Epidermal melanocyte (primary cell): ENCODE measurements around the gene KPNA1.

Experiments used
- DNase-seq: peaks from one replicate; pipeline ENCODE4 v3.0.0; 2011; ENCODE audit warnings: low spot score; ENCODE audit not compliant: insufficient read length

Gene KPNA1

GRCh38 chr3:122514123-122515019, at the start of gene KPNA1:
Gene KPNA1 (minus strand): TSS chr3:122514939. CDS start chr3:122496565, 18,374 bp downstream.
- DNase-seq = peak; percentile 89

- peak; percentile 59 for DNase-seq
These were observed 49.6 kb upstream of the KPNA1 start, which contains the start of the genes DTX3L and PARP9 for GRCh38 chr3:122564155-122564912. Gene DTX3L (plus strand): TSS chr3:122564338. CDS start chr3:122564427, 89 bp downstream. Gene PARP9 (minus strand): TSS chr3:122564300. CDS start chr3:122559620, 4,680 bp downstream.

GRCh38 chr3:122563717-122564025, 48.9 kb upstream of the KPNA1 start:
- DNase-seq = no peak

GRCh38 chr3:122562923-122563716, 48.4 kb upstream of the KPNA1 start:
- DNase-seq = no peak

- DNase-seq = no peak
These were observed 45.9 kb upstream of the KPNA1 start for GRCh38 chr3:122560680-122561079.

GRCh38 chr3:122559906-122560305, 45.2 kb upstream of the KPNA1 start:
- DNase-seq = no peak

GRCh38 chr3:122558605-122559004, 43.9 kb upstream of the KPNA1 start:
- no peak for DNase-seq

GRCh38 chr3:122557356-122557755, 42.6 kb upstream of the KPNA1 start:
- no peak for DNase-seq

- DNase-seq = no peak
These were observed 40.7 kb upstream of the KPNA1 start for GRCh38 chr3:122555275-122556071.

- no peak for DNase-seq
These were observed 38.4 kb upstream of the KPNA1 start for GRCh38 chr3:122553171-122553570.

GRCh38 chr3:122548619-122549018, 33.9 kb upstream of the KPNA1 start:
- no peak for DNase-seq

GRCh38 chr3:122548076-122548475, 33.3 kb upstream of the KPNA1 start:
- no peak for DNase-seq

- DNase-seq = no peak
These were observed 31.4 kb upstream of the KPNA1 start for GRCh38 chr3:122546151-122546550.

- DNase-seq = no peak
These were observed 24.3 kb upstream of the KPNA1 start for GRCh38 chr3:122538956-122539490.

- DNase-seq = no peak
These were observed 21.9 kb upstream of the KPNA1 start for GRCh38 chr3:122536632-122537001.

- no peak for DNase-seq
These were observed 21.4 kb upstream of the KPNA1 start for GRCh38 chr3:122535964-122536631.

GRCh38 chr3:122533931-122534334, 19.2 kb upstream of the KPNA1 start:
- DNase-seq = peak; percentile 27

- no peak for DNase-seq
These were observed 18.7 kb upstream of the KPNA1 start for GRCh38 chr3:122533480-122533879.

- no peak for DNase-seq
These were observed 15.4 kb upstream of the KPNA1 start for GRCh38 chr3:122530164-122530563.

GRCh38 chr3:122523317-122523716, 8.6 kb upstream of the KPNA1 start:
- no peak for DNase-seq
